ENCODE results near the gene JOSD1.
A peak's percentile ranks its signal among the peaks of the same experiment; 100 is the strongest.

The JOSD1 gene
- 290 to 497 reads per million in 2 donors for total RNA-seq

- DNase-seq: peak; percentile 94 to 99 (median 97)
Measured at GRCh38 chr22:38700789-38701628, at the start of gene JOSD1. TSS of gene JOSD1 (minus strand) at chr22:38700943. CDS start at chr22:38699987, 956 bp downstream.

GRCh38 chr22:38750104-38750503, 49.4 kb upstream of the JOSD1 start:
- DNase-seq: no peak

GRCh38 chr22:38748487-38749136, 47.9 kb upstream of the JOSD1 start:
- DNase-seq: no peak

GRCh38 chr22:38745676-38746460, 45.1 kb upstream of the JOSD1 start:
- DNase-seq: no peak

GRCh38 chr22:38744981-38745380, 44.2 kb upstream of the JOSD1 start:
- DNase-seq: no peak

GRCh38 chr22:38742176-38742942, 41.6 kb upstream of the JOSD1 start:
- DNase-seq: no peak

- no peak for DNase-seq
Measured at GRCh38 chr22:38741576-38741975, 40.8 kb upstream of the JOSD1 start.

GRCh38 chr22:38741166-38741565, 40.4 kb upstream of the JOSD1 start:
- no peak for DNase-seq

GRCh38 chr22:38740754-38741153, 40.0 kb upstream of the JOSD1 start:
- no peak for DNase-seq

- DNase-seq: no peak
Measured at GRCh38 chr22:38740116-38740723, 39.5 kb upstream of the JOSD1 start.

GRCh38 chr22:38739300-38740055, 38.7 kb upstream of the JOSD1 start:
- no peak for DNase-seq

- no peak for DNase-seq
Measured at GRCh38 chr22:38738475-38739070, 37.8 kb upstream of the JOSD1 start.

GRCh38 chr22:38737302-38738060, 36.7 kb upstream of the JOSD1 start:
- no peak for DNase-seq

GRCh38 chr22:38736257-38736570, 35.5 kb upstream of the JOSD1 start:
- no peak for DNase-seq

- DNase-seq: no peak
Measured at GRCh38 chr22:38735465-38736256, 34.9 kb upstream of the JOSD1 start.

- no peak for DNase-seq
Measured at GRCh38 chr22:38735126-38735464, 34.4 kb upstream of the JOSD1 start.

- DNase-seq: no peak
Measured at GRCh38 chr22:38734421-38735100, 33.8 kb upstream of the JOSD1 start.

GRCh38 chr22:38733724-38734381, 33.1 kb upstream of the JOSD1 start:
- no peak for DNase-seq
